Activated CD4-positive, alpha-beta T cell treated with anti-CD3 and anti-CD28 coated beads, Interleukin-2, amount 50 U/mL, for 16 hours (primary cell): Measurements from ENCODE around the gene TDRD12.
"Not testable (repeated sequence)": the region's sequence is repeated elsewhere in the genome, so short reads cannot be mapped to it uniquely, and the experiment has no call there.

ENCODE experiments used
- DNase-seq: peaks from one replicate; pipeline ENCODE4 v3.0.0-alpha.2; 2020

Gene TDRD12

GRCh38 chr19:32693151-32694108, 26.1 kb upstream of the TDRD12 start:
- peak; percentile 68 for DNase-seq

GRCh38 chr19:32694316-32694715, 25.3 kb upstream of the TDRD12 start:
- not testable (repeated sequence) for DNase-seq

- not testable (repeated sequence) for DNase-seq
These were observed 24.7 kb upstream of the TDRD12 start for GRCh38 chr19:32694851-32695250.

- DNase-seq: not testable (repeated sequence)
These were observed 24.1 kb upstream of the TDRD12 start for GRCh38 chr19:32695506-32695905.

- DNase-seq: not testable (repeated sequence)
These were observed 22.8 kb upstream of the TDRD12 start for GRCh38 chr19:32696771-32697170.

GRCh38 chr19:32700129-32700528, 19.4 kb upstream of the TDRD12 start:
- not testable (repeated sequence) for DNase-seq

- no peak for DNase-seq
These were observed 17.6 kb upstream of the TDRD12 start for GRCh38 chr19:32702010-32702409.

- not testable (repeated sequence) for DNase-seq
These were observed 15.6 kb upstream of the TDRD12 start for GRCh38 chr19:32704006-32704405.

- DNase-seq: peak; percentile 49
These were observed 11.1 kb upstream of the TDRD12 start for GRCh38 chr19:32708457-32708856.

GRCh38 chr19:32709032-32709431, 10.5 kb upstream of the TDRD12 start:
- DNase-seq: no peak

- no peak for DNase-seq
These were observed 7.8 kb upstream of the TDRD12 start for GRCh38 chr19:32711747-32712146.

GRCh38 chr19:32716203-32716602, 3.4 kb upstream of the TDRD12 start:
- not testable (repeated sequence) for DNase-seq

- no peak for DNase-seq
These were observed 2.1 kb upstream of the TDRD12 start for GRCh38 chr19:32717496-32717895.

- DNase-seq: no peak
These were observed 1.3 kb upstream of the TDRD12 start for GRCh38 chr19:32718286-32718685.

- DNase-seq: no peak
These were observed 809 bp downstream of the TDRD12 start for GRCh38 chr19:32720216-32720935.

- DNase-seq: no peak
These were observed 1.3 kb downstream of the TDRD12 start for GRCh38 chr19:32720936-32721250.

- DNase-seq: no peak
These were observed 16.4 kb downstream of the TDRD12 start for GRCh38 chr19:32735936-32736335.

- no peak for DNase-seq
These were observed 23.5 kb downstream of the TDRD12 start for GRCh38 chr19:32743021-32743420.

- DNase-seq: no peak
These were observed 23.9 kb downstream of the TDRD12 start for GRCh38 chr19:32743447-32743846.

GRCh38 chr19:32744555-32745325, 25.2 kb downstream of the TDRD12 start:
- DNase-seq: no peak

- peak; percentile 10 for DNase-seq
These were observed 26.2 kb downstream of the TDRD12 start for GRCh38 chr19:32745594-32746251.

GRCh38 chr19:32746631-32747196, 27.1 kb downstream of the TDRD12 start:
- peak; percentile 39 for DNase-seq
